Right ventricle myocardium superior (tissue), 1 donor: ENCODE data around the gene ANKRD12. TPM values are rescaled to one million over a fixed set of nuclear protein-coding genes. Genes with fewer than 3 reads are reported as not detected.

ENCODE experiments used
- ATAC-seq: fragments of 200-7000 bp; cut with Tn5 transposase; one replicate; pipeline ENCODE4 v1.9.1; 2020; ENCODE audit warnings: mild to moderate bottlenecking; ENCODE audit not compliant: poor library complexity
- DNase-seq: peaks from one replicate; pipeline ENCODE4 v3.0.0-alpha.2; 2020
- intact Hi-C: fragments of 100-400 bp; cut with DNase I; formaldehyde crosslinking; loops from one replicate; pipeline ENCODE4 v1.11.2; 2022
- total RNA-seq: library from RNA; stranded (reverse); fragmentation: NEBNext Ultra II Directional; extraction: Animal tissue kit (Norgen Biotek cat#: 25700); gene quantifications from one replicate; pipeline ENCODE4 v1.2.1, GENCODE V29; 2021
- donor health status: DM: no; HTN: yes; CAD: no; lungs with severe emphysema.

Gene ANKRD12
- total RNA-seq, 1 donor from 2014 or later, result 39.9 TPM

- no peak for ATAC-seq
- no peak for DNase-seq
- intact Hi-C loops, result loop anchor here (5.0 kb wide), 1 partner anchor 34 kb away; the partner anchor contains the start of gene ANKRD12
Measured at GRCh38 chr18:9103376-9103873, 33.2 kb upstream of the ANKRD12 start.

- DNase-seq (no peak), ATAC-seq (no peak)
- intact Hi-C loops, result loop anchor here (5.0 kb wide), 1 partner anchor 33 kb away; the partner anchor contains the start of gene ANKRD12
Measured at GRCh38 chr18:9104244-9104901, 32.2 kb upstream of the ANKRD12 start.

GRCh38 chr18:9105420-9105819 is 31.2 kb upstream of the ANKRD12 start:
- ATAC-seq (no peak), DNase-seq (no peak)
- intact Hi-C loops, result no loop called here

- ATAC-seq (no peak), DNase-seq (no peak)
- intact Hi-C loops, result no loop called here
Measured at GRCh38 chr18:9106094-9106493, 30.5 kb upstream of the ANKRD12 start.

DNA sequence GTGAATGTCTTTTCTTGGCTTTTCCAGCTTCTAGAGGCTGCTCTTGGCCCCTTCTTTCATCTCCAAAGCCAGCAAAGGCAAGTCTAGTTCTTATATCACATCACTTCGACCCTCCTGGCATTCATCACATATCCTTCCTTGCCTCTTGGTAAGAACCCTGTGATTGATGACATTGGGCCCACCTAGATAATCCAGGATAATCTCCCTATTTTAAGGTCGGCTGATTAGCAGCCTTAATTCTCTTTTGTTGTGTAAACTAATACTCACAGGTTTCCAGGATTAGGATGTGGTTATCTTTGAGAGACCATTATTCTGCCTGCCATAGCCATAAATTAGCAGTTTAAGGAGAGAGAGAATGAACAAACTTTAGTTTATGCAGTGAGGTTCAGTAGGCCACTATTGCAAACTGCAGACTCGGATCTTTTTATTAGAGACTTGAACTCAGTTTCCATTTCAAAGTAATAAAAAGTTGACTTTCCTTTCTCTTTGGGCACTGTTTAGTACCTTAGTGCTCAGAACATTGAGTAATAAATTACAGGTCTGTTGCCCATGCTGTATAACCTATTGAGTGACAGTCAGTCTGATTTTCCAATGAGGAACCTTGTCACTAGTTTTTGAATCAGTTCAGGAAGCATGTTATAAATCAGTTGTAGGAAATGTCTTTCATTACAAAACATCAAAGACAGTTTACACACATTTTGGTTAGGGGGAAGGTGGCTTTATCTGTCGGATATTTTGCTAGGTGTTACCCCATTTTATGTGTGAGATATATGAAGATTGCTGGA is 29.6 kb upstream of the ANKRD12 start:
- DNase-seq (no peak), ATAC-seq (no peak)
- intact Hi-C loops, result no loop called here

DNA sequence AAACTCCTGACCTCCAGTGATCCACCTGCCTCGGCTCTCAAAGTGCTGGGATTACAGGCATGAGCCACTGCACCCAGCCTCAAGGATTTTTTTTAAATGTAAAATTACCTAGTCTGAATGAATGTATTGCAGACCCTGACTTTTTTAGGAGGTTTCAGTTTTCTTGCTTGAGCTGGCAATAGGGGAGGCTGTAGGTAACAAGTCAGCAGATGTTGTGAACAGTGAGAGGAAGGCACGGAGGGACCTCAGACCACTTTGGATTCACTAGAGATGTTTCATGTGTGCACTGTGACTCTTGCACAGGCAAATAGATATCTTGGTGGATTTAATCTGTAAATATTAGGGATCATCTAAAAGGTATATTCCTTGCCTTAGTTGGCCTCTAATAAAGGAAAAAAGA is 27.7 kb upstream of the ANKRD12 start:
- DNase-seq (no peak), ATAC-seq (no peak)
- intact Hi-C loops, result no loop called here

DNA sequence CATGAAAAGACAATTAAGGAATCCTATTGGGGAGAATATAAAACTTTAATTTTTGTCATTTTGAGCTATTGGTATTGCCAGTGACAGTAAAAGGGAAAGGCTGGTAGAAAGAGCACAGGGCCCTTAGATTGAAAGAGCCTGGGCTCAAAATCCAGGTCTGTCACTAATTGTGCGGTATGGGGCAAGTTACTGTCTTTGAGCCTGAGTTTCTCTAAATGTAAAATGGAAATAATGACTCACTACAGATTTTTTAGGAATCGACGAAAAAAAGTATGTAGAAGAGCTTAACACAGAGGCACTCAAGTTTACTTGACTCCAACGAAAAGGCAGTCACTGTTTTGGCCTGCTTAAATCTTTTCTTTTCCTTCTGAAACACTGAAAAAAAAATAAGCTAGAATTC is 27.1 kb upstream of the ANKRD12 start:
- ATAC-seq, result no peak
- intact Hi-C loops, result no loop called here
- DNase-seq, result no peak

DNA sequence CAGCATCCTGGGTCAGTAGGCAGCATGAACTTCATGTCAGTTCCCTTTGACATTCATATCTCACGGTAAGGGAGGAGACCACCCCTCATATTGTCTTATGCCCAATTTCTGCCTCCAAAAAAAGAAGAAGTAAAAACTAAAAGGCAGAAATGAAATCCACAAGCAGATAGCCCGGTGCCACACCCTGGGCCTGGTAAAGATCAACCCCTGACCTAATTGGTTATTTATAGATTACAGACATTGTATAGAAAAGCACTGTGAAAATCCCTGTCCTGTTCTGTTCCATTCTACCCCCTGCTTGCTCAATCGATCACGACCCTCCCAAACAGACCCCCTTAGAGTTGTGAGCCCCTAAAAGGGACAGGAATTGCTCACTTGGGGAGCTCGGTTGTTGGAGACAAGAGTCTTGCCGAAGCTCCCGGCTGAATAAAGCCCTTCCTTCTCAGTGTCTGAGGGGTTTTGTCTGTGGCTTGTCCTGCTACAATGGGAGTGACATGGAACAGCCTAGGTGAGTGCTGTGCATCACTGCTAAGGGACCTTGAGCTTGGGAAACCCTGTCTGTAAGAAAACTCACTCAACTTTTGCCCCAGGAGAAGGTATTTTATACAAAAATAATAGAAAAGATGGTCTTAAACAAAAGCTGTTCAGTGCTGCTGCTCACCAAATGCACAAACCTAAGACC is 23.0 kb upstream of the ANKRD12 start:
- DNase-seq, result no peak
- intact Hi-C loops, result no loop called here
- ATAC-seq, result no peak

DNA sequence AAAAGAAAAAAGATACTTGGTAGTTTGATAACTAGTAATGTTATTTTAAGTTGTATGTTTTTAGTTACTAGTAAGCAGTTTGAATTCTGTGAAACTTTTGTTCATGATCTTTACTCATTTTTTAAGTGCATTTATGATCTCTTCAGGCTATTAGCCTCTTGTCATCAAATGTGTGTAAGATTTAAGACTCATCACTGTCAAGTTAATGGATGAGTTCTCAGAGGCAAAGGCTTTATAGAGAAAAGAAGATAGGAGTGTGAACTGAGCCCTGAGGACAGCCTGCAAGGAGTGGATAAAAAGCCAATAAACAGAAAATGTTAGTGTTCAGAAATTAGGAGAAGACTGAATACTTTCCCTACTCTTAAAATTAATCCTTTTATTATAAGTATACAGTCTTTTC is 20.6 kb upstream of the ANKRD12 start:
- ATAC-seq (no peak), DNase-seq (no peak)
- intact Hi-C loops, result no loop called here

DNA sequence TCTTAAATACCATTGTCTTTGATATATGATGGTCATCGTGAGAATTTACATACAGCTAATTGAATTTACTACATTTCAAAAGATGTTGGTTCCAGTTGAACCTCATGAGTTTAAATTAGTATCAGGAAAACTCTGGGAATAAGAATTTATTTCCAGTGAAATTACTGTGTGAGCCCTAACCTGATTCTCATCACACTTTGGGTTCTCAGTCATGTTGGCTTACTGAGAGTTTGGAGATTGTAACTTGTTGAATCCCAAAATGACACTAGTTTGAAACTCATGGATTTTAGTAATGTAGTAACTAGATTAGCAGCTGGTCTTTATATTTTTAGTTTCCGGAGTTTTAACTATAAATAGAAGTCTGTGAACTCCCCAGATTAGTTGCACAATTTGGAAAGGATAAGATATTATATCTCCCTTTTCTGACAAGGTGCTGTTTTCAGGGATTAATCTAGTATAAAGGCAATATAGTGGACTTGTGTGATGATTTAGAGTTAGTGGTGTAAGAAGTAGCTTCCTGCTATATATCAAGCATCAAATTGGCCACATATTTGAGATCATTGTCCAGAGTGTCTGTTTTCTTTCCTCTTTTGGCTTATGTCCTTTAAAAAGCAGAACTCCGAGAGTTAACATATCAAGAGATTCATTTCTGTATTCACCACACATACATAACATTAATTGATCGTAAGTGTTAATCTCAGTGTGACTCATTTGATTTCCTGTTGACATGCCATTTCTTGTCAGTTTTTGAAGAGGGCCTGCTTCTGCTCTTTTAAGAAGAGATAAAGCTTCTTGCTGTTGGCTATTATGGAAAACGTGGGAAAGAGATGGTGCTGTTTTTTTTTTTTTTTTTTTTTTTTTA is 18.4 kb upstream of the ANKRD12 start:
- intact Hi-C loops, result no loop called here
- peak; percentile 16 for ATAC-seq

DNA sequence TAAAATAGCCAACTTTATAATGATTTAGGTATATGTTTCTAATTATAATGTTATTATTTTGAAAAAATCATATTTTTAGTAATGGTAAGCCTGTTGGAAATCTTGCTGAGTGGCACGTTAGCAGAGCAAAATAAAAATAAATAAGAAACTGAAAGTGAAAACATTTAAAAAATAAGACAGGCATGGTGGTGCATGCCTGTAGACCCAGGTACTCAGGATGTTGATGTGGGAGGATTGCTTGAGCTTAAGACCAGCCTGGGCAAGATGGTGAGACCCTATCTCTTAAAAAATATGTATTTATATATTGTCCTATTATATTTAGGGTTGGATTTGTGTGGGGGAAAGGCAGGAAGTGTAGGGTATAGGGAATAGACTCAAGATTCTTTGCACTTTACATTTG is 15.8 kb upstream of the ANKRD12 start:
- intact Hi-C loops, result no loop called here
- DNase-seq (no peak), ATAC-seq (no peak)

More for the DNA sequence above, 18.4 kb upstream of the ANKRD12 start:
- no peak for DNase-seq

- intact Hi-C loops, result no loop called here
- ATAC-seq (no peak), DNase-seq (no peak)
Measured at GRCh38 chr18:9123520-9123919, 13.1 kb upstream of the ANKRD12 start.

- ATAC-seq, result no peak
- DNase-seq, result no peak
- intact Hi-C loops, result no loop called here
Measured at GRCh38 chr18:9124824-9125223, 11.8 kb upstream of the ANKRD12 start.

GRCh38 chr18:9126337-9126736 is 10.2 kb upstream of the ANKRD12 start:
- intact Hi-C loops, result no loop called here
- ATAC-seq (peak; percentile 82), DNase-seq (no peak)

GRCh38 chr18:9130195-9130594 is 6.4 kb upstream of the ANKRD12 start:
- intact Hi-C loops, result no loop called here
- no peak for ATAC-seq
- no peak for DNase-seq

DNA sequence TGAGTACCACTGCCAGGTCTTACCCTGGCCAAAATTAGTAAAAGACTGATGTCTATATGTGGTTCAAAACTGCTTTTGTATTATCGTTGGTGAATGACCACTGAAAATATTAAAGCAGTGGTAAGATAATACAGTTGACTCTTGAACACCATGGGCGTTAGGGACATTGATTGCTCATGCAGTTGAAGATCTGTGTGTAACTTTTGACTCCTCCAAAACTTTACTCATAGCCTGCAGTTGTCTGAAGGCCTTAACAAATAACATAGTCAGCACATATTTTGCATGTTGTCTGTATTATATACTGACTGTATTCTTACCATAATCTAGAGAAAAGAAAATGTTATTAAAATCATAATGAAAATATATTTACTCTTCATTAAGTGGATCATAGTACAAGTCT is 5.8 kb upstream of the ANKRD12 start:
- DNase-seq, result no peak
- no peak for ATAC-seq
- intact Hi-C loops, result no loop called here

GRCh38 chr18:9132628-9133027 is 4.0 kb upstream of the ANKRD12 start:
- intact Hi-C loops, result no loop called here
- DNase-seq (no peak), ATAC-seq (no peak)

GRCh38 chr18:9133225-9133624 is 3.4 kb upstream of the ANKRD12 start:
- ATAC-seq, result no peak

More at GRCh38 chr18:9133225-9133624, 3.4 kb upstream of the ANKRD12 start:
- no peak for DNase-seq
- intact Hi-C loops, result no loop called here
